Esophagus squamous epithelium (tissue), 4 donors: ENCODE measurements around the gene SNAP29.

Source experiments
- POLR2A ChIP-seq, 4 donors: fragments of 450-650 bp; IDR thresholded peaks; one replicate each; pipeline ENCODE4 v1.6.1; 2017; ENCODE audit warnings: antibody characterized with exemption in 4 of 4, mild to moderate bottlenecking in 4 of 4, moderate library complexity in 3 of 4
- TF ChIP-seq, protein P1 (sequence below), 6 experiments: fragments of 450-650 bp in 4 of 6; fragments of 200-600 bp in 2 of 6; sonication (generic) in 2 of 6; IDR thresholded peaks; one replicate each; pipeline ENCODE4 v1.5.1; 2016 to 2019; ENCODE audit warnings: antibody characterized with exemption in 6 of 6, mild to moderate bottlenecking in 4 of 6, moderate library complexity in 4 of 6

DNA sequence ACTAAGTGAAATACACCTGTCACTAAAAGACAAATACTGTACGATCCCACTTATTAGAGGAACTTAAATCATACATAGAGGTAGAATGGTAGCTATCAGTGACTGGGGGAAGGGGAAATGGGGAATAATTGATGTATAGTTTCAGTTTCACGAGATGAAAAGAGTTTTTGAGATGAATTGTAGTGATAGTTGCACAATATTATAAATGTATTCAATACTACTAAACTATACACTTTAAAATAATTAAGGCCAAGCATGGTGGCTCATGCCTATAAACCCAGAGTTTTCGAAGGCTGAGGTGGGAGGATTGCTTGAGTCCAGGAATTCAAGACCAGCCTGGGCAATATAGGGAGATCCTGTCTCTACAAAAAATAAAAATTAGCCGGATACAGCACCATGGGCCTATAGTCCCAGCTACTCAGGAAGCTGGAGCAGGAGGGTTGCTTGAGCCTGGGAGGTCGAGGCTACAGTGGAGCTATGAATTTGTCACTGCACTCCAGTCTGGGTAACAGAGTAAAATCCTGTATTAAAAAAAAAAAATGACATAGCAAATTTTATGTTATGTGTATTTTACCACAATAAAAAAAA is 44.5 kb upstream of the SNAP29 start:
- TF ChIP-seq, protein P1, sequence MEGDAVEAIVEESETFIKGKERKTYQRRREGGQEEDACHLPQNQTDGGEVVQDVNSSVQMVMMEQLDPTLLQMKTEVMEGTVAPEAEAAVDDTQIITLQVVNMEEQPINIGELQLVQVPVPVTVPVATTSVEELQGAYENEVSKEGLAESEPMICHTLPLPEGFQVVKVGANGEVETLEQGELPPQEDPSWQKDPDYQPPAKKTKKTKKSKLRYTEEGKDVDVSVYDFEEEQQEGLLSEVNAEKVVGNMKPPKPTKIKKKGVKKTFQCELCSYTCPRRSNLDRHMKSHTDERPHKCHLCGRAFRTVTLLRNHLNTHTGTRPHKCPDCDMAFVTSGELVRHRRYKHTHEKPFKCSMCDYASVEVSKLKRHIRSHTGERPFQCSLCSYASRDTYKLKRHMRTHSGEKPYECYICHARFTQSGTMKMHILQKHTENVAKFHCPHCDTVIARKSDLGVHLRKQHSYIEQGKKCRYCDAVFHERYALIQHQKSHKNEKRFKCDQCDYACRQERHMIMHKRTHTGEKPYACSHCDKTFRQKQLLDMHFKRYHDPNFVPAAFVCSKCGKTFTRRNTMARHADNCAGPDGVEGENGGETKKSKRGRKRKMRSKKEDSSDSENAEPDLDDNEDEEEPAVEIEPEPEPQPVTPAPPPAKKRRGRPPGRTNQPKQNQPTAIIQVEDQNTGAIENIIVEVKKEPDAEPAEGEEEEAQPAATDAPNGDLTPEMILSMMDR (IDR thresholded peaks at IDR 0.05) = no peak
- TF ChIP-seq POLR2A (IDR thresholded peaks at IDR 0.05) = no peak
